ENCODE measurements around the gene PAEP.

Gene PAEP

GRCh38 chr9:135516132-135516860 is 45.3 kb upstream of the PAEP start:
- TF ChIP-seq CTCF (conservative IDR thresholded peaks at IDR 0.05): no peak
- no peak overlapping the region for H3K27ac ChIP-seq

GRCh38 chr9:135517407-135517822 is 44.1 kb upstream of the PAEP start:
- TF ChIP-seq ZFX (IDR thresholded peaks at IDR 0.05) (no peak), CTCF (conservative IDR thresholded peaks at IDR 0.05) (no peak)
- no peak overlapping the region for H3K27ac ChIP-seq

GRCh38 chr9:135519179-135519971 is 42.2 kb upstream of the PAEP start:
- TF ChIP-seq CTCF (conservative IDR thresholded peaks at IDR 0.05): no peak
- TF ChIP-seq ZFX (IDR thresholded peaks at IDR 0.05): no peak
- H3K27ac ChIP-seq: no peak overlapping the region

- TF ChIP-seq ZFX (IDR thresholded peaks at IDR 0.05) (no peak), CTCF (conservative IDR thresholded peaks at IDR 0.05) (no peak)
- H3K27ac ChIP-seq: no peak within 1 kb of the TSS
These were observed 40.5 kb upstream of the PAEP start, which contains the start of gene LCN1 for GRCh38 chr9:135520916-135521607. LCN1 (plus strand) TSS chr9:135521440; CDS start chr9:135521498, 58 bp downstream.

GRCh38 chr9:135521608-135522095 is 39.9 kb upstream of the PAEP start:
- H3K27ac ChIP-seq: no peak overlapping the region
- TF ChIP-seq ZFX (IDR thresholded peaks at IDR 0.05) (no peak), CTCF (conservative IDR thresholded peaks at IDR 0.05) (no peak)

GRCh38 chr9:135522137-135522877 is 39.2 kb upstream of the PAEP start:
- H3K27ac ChIP-seq: no peak overlapping the region
- TF ChIP-seq ZFX (IDR thresholded peaks at IDR 0.05): no peak
- TF ChIP-seq CTCF (conservative IDR thresholded peaks at IDR 0.05): no peak
